Testis (tissue), 3 donors: Measurements from ENCODE around the gene SNPH. TPM values are rescaled to one million over a fixed set of nuclear protein-coding genes. Genes with fewer than 3 reads are reported as not detected.

Experiments used
- DNase-seq: peaks from one replicate; pipeline ENCODE4 v3.0.0-alpha.2; 2019
- H3K27ac ChIP-seq, 2 donors: fragments of 200-600 bp; sonication (generic); one replicate each; pipeline ENCODE4 v1.5.1; 2019
- H3K27me3 ChIP-seq: fragments of 200-600 bp; sonication (generic); one replicate; pipeline ENCODE4 v1.5.1; 2019
- H3K36me3 ChIP-seq: fragments of 200-600 bp; sonication (generic); one replicate; pipeline ENCODE4 v1.5.1; 2017; ENCODE audit warnings: low read depth; ENCODE audit errors: missing control alignments
- H3K4me1 ChIP-seq: fragments of 200-600 bp; sonication (generic); one replicate; pipeline ENCODE4 v1.5.1; 2019
- H3K4me3 ChIP-seq, 2 donors: fragments of 200-600 bp; sonication (generic); one replicate each; pipeline ENCODE4 v1.5.1; 2017 to 2019
- H3K9me3 ChIP-seq: fragments of 200-600 bp; sonication (generic); one replicate; pipeline ENCODE4 v1.5.1; 2017
- POLR2A ChIP-seq: fragments of 450-650 bp; IDR thresholded peaks from one replicate; pipeline ENCODE4 v1.6.1; 2017; ENCODE audit warnings: antibody characterized with exemption, mild to moderate bottlenecking, moderate library complexity
- WGBS, 2 donors: methylation state at CpG; one replicate each; pipeline ENCODE4 v1.1.5; 2018; 5-methylcytosine and 5-hydroxymethylcytosine counted together
- intact Hi-C: fragments of 100-400 bp; cut with DNase I; formaldehyde crosslinking; loops from one replicate; pipeline ENCODE4 v1.15.1; 2023; ENCODE audit warnings: low total_unique reads
- polyA plus RNA-seq: library from polyadenylated mRNA; stranded (reverse); fragments of 350-450 nt; fragmentation: Illumina TruSeq; extraction: RNeasy Lipid Tissue Mini Kit (QIAGEN cat#74804); gene quantifications from one replicate; pipeline ENCODE4 v1.2.3, GENCODE V29; 2014; ENCODE audit warnings: low read depth, low replicate concordance; ENCODE audit not compliant: insufficient read depth
- total RNA-seq, 2 donors: library from RNA; depleted of rRNA; stranded (reverse); fragments of >200 nt; gene quantifications; one replicate each; pipeline ENCODE4 v1.2.3, GENCODE V29; 2016
- TF ChIP-seq, protein P1 (sequence below), 3 experiments: fragments of 450-650 bp in 2 of 3; fragments of 200-600 bp in 1 of 3; sonication (generic) in 1 of 3; IDR thresholded peaks; one replicate each; pipeline ENCODE4 v1.5.1; 2016 to 2019; ENCODE audit warnings: antibody characterized with exemption in 3 of 3, mild to moderate bottlenecking in 2 of 3, moderate library complexity in 1 of 3

SNPH gene
- total and polyA plus RNA-seq, 3 donors from 2014 or later: 4.2 to 10.4 (median 9.0) TPM

DNA sequence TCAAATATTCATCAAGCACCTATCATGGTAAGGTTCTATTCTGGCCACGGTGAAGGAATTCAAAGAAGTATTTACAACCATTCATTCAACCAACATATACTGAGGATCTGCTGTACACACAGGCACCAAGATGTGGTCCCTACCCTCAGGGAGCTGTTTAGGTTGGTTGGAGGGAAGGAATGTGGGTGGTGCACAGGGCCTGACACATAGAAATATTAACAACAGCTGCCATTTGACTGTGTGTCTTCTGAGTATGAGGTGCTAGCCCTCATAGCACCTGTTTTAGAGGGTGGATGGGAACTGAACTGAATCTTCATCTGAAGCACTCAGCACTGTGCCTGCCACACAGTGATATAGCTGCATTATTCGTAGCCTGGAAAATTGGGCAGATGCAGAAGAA is 7.3 kb downstream of the SNPH start:
- 83% methylated on average over 2 of the region's 2 CpGs for WGBS, 2 donors
- Histone ChIP-seq H3K27ac (no peak overlapping the region), H3K27me3 (no peaks in the 10 kb centered on the region), H3K9me3 (no peaks in the 10 kb centered on the region), H3K4me1 (no peaks in the 10 kb centered on the region), H3K4me3 (no peak overlapping the region), H3K36me3 (no peaks in the 10 kb centered on the region)
- TF ChIP-seq POLR2A: no peak
- TF ChIP-seq, protein P1, sequence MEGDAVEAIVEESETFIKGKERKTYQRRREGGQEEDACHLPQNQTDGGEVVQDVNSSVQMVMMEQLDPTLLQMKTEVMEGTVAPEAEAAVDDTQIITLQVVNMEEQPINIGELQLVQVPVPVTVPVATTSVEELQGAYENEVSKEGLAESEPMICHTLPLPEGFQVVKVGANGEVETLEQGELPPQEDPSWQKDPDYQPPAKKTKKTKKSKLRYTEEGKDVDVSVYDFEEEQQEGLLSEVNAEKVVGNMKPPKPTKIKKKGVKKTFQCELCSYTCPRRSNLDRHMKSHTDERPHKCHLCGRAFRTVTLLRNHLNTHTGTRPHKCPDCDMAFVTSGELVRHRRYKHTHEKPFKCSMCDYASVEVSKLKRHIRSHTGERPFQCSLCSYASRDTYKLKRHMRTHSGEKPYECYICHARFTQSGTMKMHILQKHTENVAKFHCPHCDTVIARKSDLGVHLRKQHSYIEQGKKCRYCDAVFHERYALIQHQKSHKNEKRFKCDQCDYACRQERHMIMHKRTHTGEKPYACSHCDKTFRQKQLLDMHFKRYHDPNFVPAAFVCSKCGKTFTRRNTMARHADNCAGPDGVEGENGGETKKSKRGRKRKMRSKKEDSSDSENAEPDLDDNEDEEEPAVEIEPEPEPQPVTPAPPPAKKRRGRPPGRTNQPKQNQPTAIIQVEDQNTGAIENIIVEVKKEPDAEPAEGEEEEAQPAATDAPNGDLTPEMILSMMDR (IDR thresholded peaks at IDR 0.05): no peak
- DNase-seq: no peak
- intact Hi-C loops: no loop called here

DNA sequence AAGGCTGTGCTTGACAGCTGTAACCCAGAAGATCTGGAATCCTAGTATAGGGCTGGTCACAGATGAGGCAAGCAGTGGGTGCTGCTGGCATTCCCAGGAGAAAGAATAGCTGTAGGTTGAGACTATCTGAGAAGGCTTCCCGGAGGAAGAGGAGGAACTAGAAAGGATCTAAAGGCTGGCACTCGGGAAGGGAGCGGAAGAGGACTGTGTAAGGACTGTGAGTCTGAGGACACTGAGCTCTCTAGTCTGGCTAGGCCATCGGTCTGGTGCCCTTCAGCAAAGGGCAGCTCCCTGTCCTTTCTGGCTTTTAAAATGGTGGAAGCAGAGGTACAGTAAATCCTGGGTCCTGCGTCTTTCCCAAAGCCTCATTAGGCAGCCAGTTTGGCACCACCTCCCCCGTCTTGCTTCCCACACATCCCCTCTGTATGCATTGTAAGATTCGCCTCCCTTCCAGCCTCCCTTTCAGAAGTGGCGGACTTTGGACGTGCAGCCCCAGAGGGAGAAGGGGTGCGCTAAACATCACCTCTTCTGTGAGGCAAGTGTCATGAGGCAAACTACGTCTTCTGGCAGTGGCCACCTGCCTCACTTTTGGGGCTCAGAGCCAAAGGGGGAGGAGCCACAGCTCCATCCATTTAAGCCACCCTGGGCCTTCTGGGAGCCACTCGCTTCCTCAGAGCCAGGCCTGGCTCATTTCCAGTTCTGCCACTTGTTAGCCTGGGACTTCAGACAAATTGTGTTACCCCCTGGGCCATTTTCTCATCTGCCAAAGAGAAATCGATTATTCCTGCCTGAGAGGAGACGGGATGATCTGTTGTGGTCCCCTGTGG is 8.6 kb downstream of the SNPH start:
- 88 to 95% methylated on average over 14 of the region's 14 CpGs for WGBS, 2 donors
- Histone ChIP-seq H3K27me3 (no peaks in the 10 kb centered on the region), H3K4me3 (no peak overlapping the region), H3K36me3 (no peaks in the 10 kb centered on the region), H3K9me3 (no peaks in the 10 kb centered on the region), H3K27ac (no peak overlapping the region), H3K4me1 (no peaks in the 10 kb centered on the region)
- intact Hi-C loops: no loop called here
- DNase-seq: peak; percentile 13
- no peak for TF ChIP-seq POLR2A
- TF ChIP-seq, protein P1 (IDR thresholded peaks at IDR 0.05): no peak

DNA sequence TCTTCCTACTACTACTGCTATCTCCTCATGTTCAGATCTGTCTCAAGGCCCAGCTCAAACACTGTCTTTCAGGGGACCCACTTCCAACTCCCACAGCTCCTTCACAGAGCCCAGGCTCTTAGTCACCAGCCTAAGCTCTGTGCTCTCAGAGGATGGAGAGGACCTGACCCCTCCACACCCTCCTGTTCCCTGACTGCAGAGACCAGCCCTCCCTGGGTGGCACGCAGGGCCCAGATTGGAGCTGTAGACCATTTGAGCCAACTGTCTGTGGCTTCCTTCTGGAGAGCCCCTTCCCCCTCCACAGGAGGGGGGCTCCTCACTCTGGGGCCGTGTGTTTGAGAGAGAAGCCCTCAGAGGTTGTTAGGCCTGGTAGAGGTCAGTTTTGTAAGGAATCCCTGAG is 9.8 kb downstream of the SNPH start:
- no peaks in the 10 kb centered on the region for H3K4me1 ChIP-seq
- intact Hi-C loops: no loop called here
- H3K4me3 ChIP-seq: no peak overlapping the region
- WGBS, 2 donors: 58 to 91% methylated on average over 2 of the region's 2 CpGs
- DNase-seq: peak; percentile 2
- H3K27me3 ChIP-seq: no peaks in the 10 kb centered on the region
- no peaks in the 10 kb centered on the region for H3K9me3 ChIP-seq
- H3K36me3 ChIP-seq: no peaks in the 10 kb centered on the region
- TF ChIP-seq, protein P1 (IDR thresholded peaks at IDR 0.05): no peak
- no peak for TF ChIP-seq POLR2A
- no peak overlapping the region for H3K27ac ChIP-seq

DNA sequence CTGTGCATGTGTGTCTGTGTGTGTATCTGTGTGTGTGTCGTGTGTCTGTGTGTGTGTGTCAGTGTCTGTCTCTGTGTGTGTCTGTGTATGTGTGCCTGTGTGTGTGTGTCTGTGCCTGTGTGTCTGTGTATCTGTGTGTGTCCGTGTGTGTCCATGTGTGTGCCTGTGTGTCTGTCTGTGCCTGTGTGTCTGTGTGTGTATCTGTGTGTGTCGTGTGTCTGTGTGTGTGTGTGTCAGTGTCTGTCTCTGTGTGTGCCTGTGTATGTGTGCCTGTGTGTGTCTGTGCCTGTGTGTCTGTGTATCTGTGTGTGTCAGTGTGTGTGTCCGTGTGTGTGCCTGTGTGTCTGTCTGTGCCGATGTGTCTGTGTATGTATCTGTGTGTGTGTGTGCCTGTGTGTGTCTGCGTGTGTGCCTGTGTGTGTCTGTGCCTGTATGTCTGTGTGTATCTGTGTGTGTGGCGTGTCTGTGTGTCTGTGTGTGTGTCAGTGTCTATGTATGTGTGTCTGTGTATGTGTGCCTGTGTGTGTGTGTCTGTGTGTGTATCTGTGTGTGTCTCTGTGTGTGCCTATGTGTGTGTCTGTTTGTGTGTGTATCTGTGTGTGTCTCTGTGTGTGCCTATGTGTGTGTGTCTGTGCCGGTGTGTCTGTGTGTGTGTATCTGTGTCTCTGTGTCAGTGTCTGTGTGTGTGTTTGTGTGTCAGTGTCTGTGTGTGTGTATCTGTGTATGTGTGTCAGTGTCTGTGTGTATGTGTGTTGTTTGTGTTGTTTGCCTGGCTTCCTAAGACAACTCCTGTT is 11.6 kb downstream of the SNPH start:
- no peaks in the 10 kb centered on the region for H3K27me3 ChIP-seq
- 83 to 92% methylated on average over 6 to 8 of the region's 8 CpGs for WGBS, 2 donors
- H3K4me1 ChIP-seq: no peaks in the 10 kb centered on the region
- H3K27ac ChIP-seq: no peak overlapping the region
- no peaks in the 10 kb centered on the region for H3K9me3 ChIP-seq
- intact Hi-C loops: no loop called here
- no peak for TF ChIP-seq POLR2A
- TF ChIP-seq, protein P1 (IDR thresholded peaks at IDR 0.05): no peak
- peak; percentile 4 for DNase-seq
- no peaks in the 10 kb centered on the region for H3K36me3 ChIP-seq
- H3K4me3 ChIP-seq: no peak overlapping the region
